Lower leg skin (tissue), 3 donors: Measurements from ENCODE around the gene PMM2.

Experiments
- POLR2A ChIP-seq, 2 donors: fragments of 450-650 bp; IDR thresholded peaks; one replicate each; pipeline ENCODE4 v1.6.1; 2016 to 2017; ENCODE audit warnings: antibody characterized with exemption in 2 of 2, mild to moderate bottlenecking in 1 of 2, moderate library complexity in 1 of 2
- TF ChIP-seq, protein P1 (sequence below), 3 donors: fragments of 450-650 bp; IDR thresholded peaks; one replicate each; pipeline ENCODE4 v1.5.1; 2016; ENCODE audit warnings: antibody characterized with exemption in 3 of 3, mild to moderate bottlenecking in 3 of 3, moderate library complexity in 2 of 3

DNA sequence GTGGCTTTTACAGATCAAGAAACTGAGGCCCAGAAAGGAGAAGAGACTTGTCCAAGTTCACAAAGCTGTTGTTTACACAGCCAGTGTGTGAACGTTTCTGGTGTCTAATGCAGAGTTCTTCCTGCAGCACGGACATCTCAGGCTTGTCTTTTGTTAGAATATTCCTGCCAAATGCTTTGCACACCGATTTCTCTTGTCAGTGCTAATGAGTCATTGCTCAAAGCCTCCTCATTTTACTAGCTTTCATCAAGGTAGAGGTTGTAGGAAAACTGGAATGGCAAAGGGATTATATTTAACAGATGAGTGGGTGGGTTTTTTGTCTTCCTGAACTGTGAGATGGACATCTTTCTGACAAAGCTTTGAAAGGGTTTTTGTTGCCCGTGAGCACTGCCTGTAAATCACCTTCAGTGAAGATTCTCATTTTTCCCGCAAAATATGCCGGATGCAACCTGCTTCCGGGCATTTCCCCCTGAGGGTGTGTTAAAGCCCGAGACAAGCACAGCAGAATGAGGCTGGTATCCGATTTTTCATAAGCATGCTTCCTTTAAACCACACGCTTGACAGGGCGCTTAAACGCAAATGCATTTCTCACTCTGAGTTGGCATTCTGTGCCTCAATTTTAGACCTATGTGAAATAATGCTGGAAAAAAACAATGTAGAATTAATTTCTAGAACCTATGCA lies 14.7 kb downstream of the PMM2 start:
- no peak for TF ChIP-seq POLR2A (IDR thresholded peaks at IDR 0.05)
- TF ChIP-seq, protein P1, sequence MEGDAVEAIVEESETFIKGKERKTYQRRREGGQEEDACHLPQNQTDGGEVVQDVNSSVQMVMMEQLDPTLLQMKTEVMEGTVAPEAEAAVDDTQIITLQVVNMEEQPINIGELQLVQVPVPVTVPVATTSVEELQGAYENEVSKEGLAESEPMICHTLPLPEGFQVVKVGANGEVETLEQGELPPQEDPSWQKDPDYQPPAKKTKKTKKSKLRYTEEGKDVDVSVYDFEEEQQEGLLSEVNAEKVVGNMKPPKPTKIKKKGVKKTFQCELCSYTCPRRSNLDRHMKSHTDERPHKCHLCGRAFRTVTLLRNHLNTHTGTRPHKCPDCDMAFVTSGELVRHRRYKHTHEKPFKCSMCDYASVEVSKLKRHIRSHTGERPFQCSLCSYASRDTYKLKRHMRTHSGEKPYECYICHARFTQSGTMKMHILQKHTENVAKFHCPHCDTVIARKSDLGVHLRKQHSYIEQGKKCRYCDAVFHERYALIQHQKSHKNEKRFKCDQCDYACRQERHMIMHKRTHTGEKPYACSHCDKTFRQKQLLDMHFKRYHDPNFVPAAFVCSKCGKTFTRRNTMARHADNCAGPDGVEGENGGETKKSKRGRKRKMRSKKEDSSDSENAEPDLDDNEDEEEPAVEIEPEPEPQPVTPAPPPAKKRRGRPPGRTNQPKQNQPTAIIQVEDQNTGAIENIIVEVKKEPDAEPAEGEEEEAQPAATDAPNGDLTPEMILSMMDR (IDR thresholded peaks at IDR 0.05) = no peak
